Activated CD8-positive, alpha-beta T cell treated with anti-CD3 and anti-CD28 coated beads for 36 hours (primary cell): ENCODE results near the gene ZC3H12A. TPM values are rescaled to one million over a fixed set of nuclear protein-coding genes. Genes with fewer than 3 reads are reported as not detected.

Source experiments
- ATAC-seq: fragments of 200-7000 bp; cut with Tn5 transposase; one replicate; pipeline ENCODE4 v1.10.0; 2021; ENCODE audit warnings: mild to moderate bottlenecking, moderate library complexity
- CTCF ChIA-PET: fragments of 350-600 bp; sonication (Branson Sonifier 250); formaldehyde crosslinking; loops from one replicate; lab custom pipeline; 2021; ENCODE audit warnings: antibody characterized with exemption; lab: Charles Lee
- POLR2A ChIA-PET: fragments of 350-600 bp; sonication (Branson Sonifier 250); formaldehyde crosslinking; loops from one replicate; lab custom pipeline; 2021; ENCODE audit warnings: antibody characterized with exemption; lab: Charles Lee
- DNase-seq: peaks from one replicate; pipeline ENCODE4 v3.0.0-alpha.2; 2020
- H3K27ac Mint-ChIP-seq: one replicate; pipeline ENCODE4 v1.8.0; 2021; ENCODE audit warnings: mild to moderate bottlenecking, mixed read lengths
- H3K27me3 Mint-ChIP-seq: one replicate; pipeline ENCODE4 v1.8.0; 2021; ENCODE audit warnings: mixed read lengths
- H3K36me3 Mint-ChIP-seq: one replicate; pipeline ENCODE4 v1.8.0; 2021; ENCODE audit warnings: low read depth, mixed read lengths
- H3K4me1 Mint-ChIP-seq: one replicate; pipeline ENCODE4 v1.8.0; 2021; ENCODE audit warnings: low read depth, mixed read lengths
- H3K4me3 Mint-ChIP-seq: one replicate; pipeline ENCODE4 v1.8.0; 2021; ENCODE audit warnings: mild to moderate bottlenecking, moderate library complexity, mixed read lengths
- H3K9me3 Mint-ChIP-seq: one replicate; pipeline ENCODE4 v1.8.0; 2021; ENCODE audit warnings: mixed read lengths
- CTCF ChIP-seq: fragments of 200-600 bp; IDR thresholded peaks from one replicate; pipeline ENCODE4 v1.8.0; 2022; ENCODE audit warnings: antibody characterized with exemption, mild to moderate bottlenecking
- intact Hi-C: fragments of 100-400 bp; cut with micrococcal nuclease; formaldehyde crosslinking; loops from one replicate; pipeline ENCODE4 v1.10.0; 2022
- total RNA-seq, 2 experiments: library from RNA; stranded (reverse); gene quantifications; one replicate each; pipeline ENCODE4 v1.2.3, GENCODE V29; 2021

Gene ZC3H12A
- total RNA-seq, 2 experiments from 2014 or later, result 20.4 to 20.5 TPM

- intact Hi-C loops, result loop anchor here (5.0 kb wide), 1 partner anchor 539 kb away; the partner anchor contains the start of gene UTP11
- ChIA-PET POLR2A (interaction anchor here (6.6 to 9.3 kb wide), 2 partner anchors 14 to 41 kb away, joined by 45 to 52 read pairs; partner anchors contain the start of gene MEAF6), CTCF (interaction anchor here (1.2 to 8.9 kb wide), 4 partner anchors 13 to 123 kb away, joined by 3 to 112 read pairs (median 46); partner anchors contain the start of gene GNL2)
- DNase-seq (peak; percentile 56), ATAC-seq (no peak)
- peak overlapping the region; percentile 84 for H3K27ac Mint-ChIP-seq
- peaks cover 31% of the 10 kb centered on the region for H3K36me3 Mint-ChIP-seq
- H3K4me1 Mint-ChIP-seq, result peaks cover 37% of the 10 kb centered on the region
- no peak for TF ChIP-seq CTCF
- no peaks in the 10 kb centered on the region for H3K9me3 Mint-ChIP-seq
- no peaks in the 10 kb centered on the region for H3K27me3 Mint-ChIP-seq
- peak overlapping the region; percentile 90 for H3K4me3 Mint-ChIP-seq
Measured at GRCh38 chr1:37472994-37473393, 1.4 kb upstream of the ZC3H12A start.

GRCh38 chr1:37473431-37474045 lies 842 bp upstream of the ZC3H12A start:
- Mint-ChIP-seq H3K27me3 (no peaks in the 10 kb centered on the region), H3K9me3 (no peaks in the 10 kb centered on the region), H3K36me3 (peaks cover 36% of the 10 kb centered on the region), H3K27ac (peak overlapping the region; percentile 84), H3K4me1 (peaks cover 38% of the 10 kb centered on the region), H3K4me3 (peak overlapping the region; percentile 90)
- TF ChIP-seq CTCF, result no peak
- ChIA-PET CTCF (interaction anchor here (1.3 to 8.9 kb wide), 3 partner anchors 13 to 36 kb away, joined by 3 to 112 read pairs (median 89); no protein-coding TSS in a partner anchor), POLR2A (interaction anchor here (1.1 to 9.3 kb wide), 5 partner anchors 8 to 46 kb away, joined by 3 to 52 read pairs (median 15); partner anchors contain the start of gene MEAF6)
- intact Hi-C loops, result loop anchor here (5.0 kb wide), 1 partner anchor 539 kb away; the partner anchor contains the start of gene UTP11
- DNase-seq, result peak; percentile 61
- ATAC-seq, result peak; percentile 4

- ChIA-PET POLR2A (interaction anchor here (0.6 to 9.3 kb wide), 9 partner anchors 10 to 537 kb away, joined by 3 to 52 read pairs (median 4); partner anchors contain the start of genes CDCA8 and MEAF6), CTCF (interaction anchor here (0.8 to 8.9 kb wide), 8 partner anchors 9 to 385 kb away, joined by 3 to 112 read pairs (median 3); partner anchors contain the start of genes MEAF6 and MTF1)
- TF ChIP-seq CTCF, result no peak
- peaks cover 49% of the 10 kb centered on the region for H3K36me3 Mint-ChIP-seq
- peak; percentile 40 for DNase-seq
- no peaks in the 10 kb centered on the region for H3K27me3 Mint-ChIP-seq
- intact Hi-C loops, result loop anchor here (5.0 kb wide), 1 partner anchor 537 kb away; the partner anchor contains the start of gene UTP11
- no peak for ATAC-seq
- peaks cover 31% of the 10 kb centered on the region for H3K4me1 Mint-ChIP-seq
- peak overlapping the region; percentile 90 for H3K4me3 Mint-ChIP-seq
- peak overlapping the region; percentile 99 for H3K27ac Mint-ChIP-seq
- H3K9me3 Mint-ChIP-seq, result no peaks in the 10 kb centered on the region
Measured at GRCh38 chr1:37474697-37475379, 458 bp downstream of the ZC3H12A start.

- H3K27me3 Mint-ChIP-seq, result no peaks in the 10 kb centered on the region
- ChIA-PET POLR2A (interaction anchor here (0.9 to 9.3 kb wide), 7 partner anchors 10 to 216 kb away, joined by 3 to 52 read pairs (median 5); partner anchors contain the start of genes CDCA8 and MEAF6), CTCF (interaction anchor here (0.8 to 8.9 kb wide), 9 partner anchors 9 to 555 kb away, joined by 3 to 112 read pairs (median 3); partner anchors contain the start of genes MEAF6 and MTF1)
- no peak for ATAC-seq
- H3K9me3 Mint-ChIP-seq, result no peaks in the 10 kb centered on the region
- peaks cover 33% of the 10 kb centered on the region for H3K4me1 Mint-ChIP-seq
- peak overlapping the region; percentile 99 for H3K27ac Mint-ChIP-seq
- DNase-seq, result peak; percentile 21
- H3K36me3 Mint-ChIP-seq, result peaks cover 54% of the 10 kb centered on the region
- intact Hi-C loops, result no loop called here
- H3K4me3 Mint-ChIP-seq, result peak overlapping the region; percentile 90
- TF ChIP-seq CTCF, result no peak
Measured at GRCh38 chr1:37475380-37476086, 1.2 kb downstream of the ZC3H12A start.
